Vagina (tissue), 2 donors: Measurements from ENCODE around the gene GDF7.

Experiments used
- CTCF ChIP-seq, 3 experiments: fragments of 450-650 bp in 2 of 3; fragments of 200-600 bp in 1 of 3; sonication (generic) in 1 of 3; IDR thresholded peaks; one replicate each; pipeline ENCODE4 v1.5.1; 2017 to 2019; ENCODE audit warnings: antibody characterized with exemption in 3 of 3, mild to moderate bottlenecking in 2 of 3, moderate library complexity in 2 of 3
- POLR2A ChIP-seq, 2 donors: fragments of 450-650 bp; IDR thresholded peaks; one replicate each; pipeline ENCODE4 v1.6.1; 2017; ENCODE audit warnings: antibody characterized with exemption in 2 of 2, mild to moderate bottlenecking in 2 of 2, moderate library complexity in 2 of 2
- POLR2AphosphoS5 ChIP-seq, 2 donors: sonication (generic); formaldehyde crosslinking; IDR thresholded peaks; one replicate each; pipeline ENCODE4 v1.9.0; 2017; ENCODE audit warnings: antibody characterized with exemption in 2 of 2, mild to moderate bottlenecking in 2 of 2, low read depth in 1 of 2; ENCODE audit not compliant: insufficient read depth in 1 of 2

DNA sequence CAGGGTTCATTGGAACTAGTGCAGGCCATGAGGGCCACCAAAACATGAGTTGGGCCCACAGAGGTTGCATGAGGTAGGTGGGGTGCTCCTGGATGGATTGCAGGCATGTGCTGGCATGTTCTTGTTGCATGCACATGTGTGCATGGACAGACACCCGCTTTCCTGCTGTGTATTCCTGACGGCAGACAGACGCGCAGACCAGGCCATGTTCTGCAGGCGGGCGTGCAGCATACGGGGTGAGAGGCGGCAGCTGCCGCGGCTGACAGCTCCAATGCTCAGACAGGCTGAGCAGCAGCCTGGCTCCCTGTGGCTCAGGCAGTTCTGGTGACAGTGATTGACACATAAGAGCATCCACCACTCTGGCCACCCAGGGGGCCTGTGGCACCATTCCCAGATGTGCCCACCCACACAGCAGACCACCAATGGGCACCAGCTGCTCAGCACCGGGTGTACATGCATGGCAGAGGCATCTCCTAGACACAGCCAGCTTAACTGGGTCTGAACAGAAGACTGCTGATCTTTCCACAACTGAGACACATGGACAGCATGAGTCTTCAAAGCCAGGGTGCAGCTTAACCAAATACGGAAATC is 37.3 kb upstream of the GDF7 start:
- TF ChIP-seq CTCF (IDR thresholded peaks at IDR 0.05): no peak
- TF ChIP-seq POLR2A (IDR thresholded peaks at IDR 0.05): no peak
- no peak for TF ChIP-seq POLR2AphosphoS5 (IDR thresholded peaks at IDR 0.05; ENCODE audit: insufficient read depth in 1 of 2, low read depth in 1 of 2)
